Neuron (in vitro differentiated cells): ENCODE data around the gene VAV3.
"Not testable (repeated sequence)": the region's sequence is repeated elsewhere in the genome, so short reads cannot be mapped to it uniquely, and the experiment has no call there.

Experiments
- H2AFZ ChIP-seq: one replicate; pipeline ENCODE4 v1.6.1; 2013; ENCODE audit warnings: low read depth, mild to moderate bottlenecking, inconsistent platforms, low read length, moderate library complexity
- H3K27me3 ChIP-seq: one replicate; pipeline ENCODE4 v1.6.1; 2013; ENCODE audit warnings: low read length; ENCODE audit not compliant: insufficient read depth
- H3K36me3 ChIP-seq: one replicate; pipeline ENCODE4 v1.6.1; 2013; ENCODE audit warnings: low read length; ENCODE audit not compliant: insufficient read depth
- H3K4me1 ChIP-seq: one replicate; pipeline ENCODE4 v1.6.1; 2013; ENCODE audit warnings: low read length; ENCODE audit not compliant: insufficient read depth
- H3K4me3 ChIP-seq: 2 replicates; pipeline ENCODE4 v1.5.1; 2013; ENCODE audit warnings: mild to moderate bottlenecking, low read length, moderate library complexity
- H3K9me3 ChIP-seq: one replicate; pipeline ENCODE4 v1.6.1; 2013; ENCODE audit warnings: low read length

VAV3 gene

DNA sequence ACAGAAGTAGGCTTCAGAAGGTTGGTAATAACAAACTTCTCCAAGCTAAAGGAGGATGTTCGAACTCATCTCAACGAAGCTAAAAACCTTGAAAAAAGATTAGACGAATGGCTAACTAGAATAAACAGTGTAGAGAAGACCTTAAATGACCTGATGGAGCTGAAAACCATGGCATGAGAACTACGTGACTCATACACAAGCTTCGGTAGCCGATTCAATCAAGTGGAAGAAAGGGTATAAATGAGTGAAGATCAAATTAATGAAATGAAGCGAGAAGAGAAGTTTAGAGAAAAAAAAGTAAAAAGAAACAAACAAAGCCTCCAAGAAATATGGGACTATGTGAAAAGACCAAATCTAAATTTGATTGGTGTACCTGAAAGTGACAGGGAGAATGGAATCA, 231.6 kb downstream of the VAV3 start:
- not testable (repeated sequence) for H3K27me3 ChIP-seq, H2AFZ ChIP-seq, H3K4me3 ChIP-seq, H3K9me3 ChIP-seq, H3K4me1 ChIP-seq, H3K36me3 ChIP-seq

- Histone ChIP-seq H3K4me3 (no peak overlapping the region), H3K27me3 (no peaks in the 10 kb centered on the region), H2AFZ (no peak overlapping the region), H3K4me1 (no peaks in the 10 kb centered on the region), H3K36me3 (no peaks in the 10 kb centered on the region), H3K9me3 (no peaks in the 10 kb centered on the region)
These were observed 237.1 kb downstream of the VAV3 start for GRCh38 chr1:107727866-107728265.

- Histone ChIP-seq H3K9me3 (no peaks in the 10 kb centered on the region), H3K27me3 (no peaks in the 10 kb centered on the region), H3K36me3 (no peaks in the 10 kb centered on the region), H2AFZ (no peak overlapping the region), H3K4me1 (no peaks in the 10 kb centered on the region), H3K4me3 (no peak overlapping the region)
These were observed 238.1 kb downstream of the VAV3 start for GRCh38 chr1:107726860-107727259.

DNA sequence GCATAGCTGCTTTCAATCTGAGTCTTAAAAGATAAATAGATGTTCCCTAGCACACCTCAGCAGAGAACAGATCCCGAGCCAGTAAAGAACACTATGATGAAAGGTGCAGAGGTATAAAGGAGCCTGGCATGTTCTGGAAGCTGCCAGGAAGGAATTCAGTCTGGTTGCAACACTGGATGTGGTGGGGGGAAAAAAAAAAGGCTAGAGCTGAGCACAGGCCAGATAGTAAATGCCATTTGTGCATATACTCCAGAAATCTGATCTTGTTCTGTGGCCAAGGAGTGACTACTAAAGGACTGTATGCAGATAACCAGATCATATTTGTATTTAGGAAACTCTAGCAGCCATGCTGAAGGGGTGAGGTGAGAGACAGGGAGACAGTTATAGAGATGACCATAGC, 240.3 kb downstream of the VAV3 start:
- no peaks in the 10 kb centered on the region for H3K4me1 ChIP-seq
- no peaks in the 10 kb centered on the region for H3K9me3 ChIP-seq
- no peaks in the 10 kb centered on the region for H3K36me3 ChIP-seq
- H3K4me3 ChIP-seq, result no peak overlapping the region
- no peaks in the 10 kb centered on the region for H3K27me3 ChIP-seq
- no peak overlapping the region for H2AFZ ChIP-seq

- H3K4me1 ChIP-seq, H3K27me3 ChIP-seq, H3K36me3 ChIP-seq, H2AFZ ChIP-seq, H3K4me3 ChIP-seq, H3K9me3 ChIP-seq: not testable (repeated sequence)
These were observed 244.8 kb downstream of the VAV3 start for GRCh38 chr1:107720210-107720609.

DNA sequence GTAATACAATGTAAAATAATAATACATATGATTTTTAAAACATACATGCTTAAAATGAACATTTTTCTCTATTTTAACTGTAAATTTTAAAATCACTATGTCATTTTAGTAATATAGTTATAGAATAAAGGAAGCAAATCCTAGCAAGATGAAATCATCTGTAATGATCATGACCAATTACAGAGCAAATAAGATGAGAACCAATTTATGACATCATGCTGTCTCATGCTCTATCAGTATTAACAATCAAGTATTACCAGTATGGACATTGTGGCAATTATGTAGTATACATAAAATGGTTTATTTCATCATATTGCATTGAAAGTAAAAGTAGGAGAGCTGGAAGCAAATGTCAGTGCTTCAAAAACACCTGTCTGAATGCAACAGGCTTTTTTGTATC, 255.0 kb downstream of the VAV3 start:
- Histone ChIP-seq H3K36me3 (no peaks in the 10 kb centered on the region), H2AFZ (no peak overlapping the region), H3K4me1 (no peaks in the 10 kb centered on the region), H3K9me3 (no peaks in the 10 kb centered on the region), H3K4me3 (no peak overlapping the region), H3K27me3 (no peaks in the 10 kb centered on the region)

GRCh38 chr1:107707111-107707510, 257.9 kb downstream of the VAV3 start:
- Histone ChIP-seq H3K4me3 (no peak overlapping the region), H3K36me3 (no peaks in the 10 kb centered on the region), H3K27me3 (no peaks in the 10 kb centered on the region)

DNA sequence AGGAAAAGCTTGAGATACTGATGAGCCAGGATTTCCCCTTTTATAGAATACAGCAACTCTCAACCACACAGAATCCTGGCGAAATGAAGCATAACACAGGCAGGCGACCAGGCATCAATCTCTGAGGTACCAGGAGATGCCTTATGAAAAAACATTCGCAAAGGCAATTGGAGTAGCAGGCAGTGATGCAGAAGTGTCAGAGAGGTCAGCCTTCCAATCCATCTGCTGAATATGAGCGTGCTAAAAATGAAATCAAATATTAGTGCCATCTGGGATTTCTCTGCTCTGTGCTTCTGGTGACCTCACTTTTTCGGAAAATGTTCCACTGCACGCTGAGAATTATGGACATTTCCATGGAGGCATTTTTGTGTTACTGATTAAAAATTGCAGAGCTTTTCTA, 258.8 kb downstream of the VAV3 start:
- no peaks in the 10 kb centered on the region for H3K9me3 ChIP-seq
- no peaks in the 10 kb centered on the region for H3K27me3 ChIP-seq
- no peak overlapping the region for H2AFZ ChIP-seq
- no peaks in the 10 kb centered on the region for H3K36me3 ChIP-seq
- no peak overlapping the region for H3K4me3 ChIP-seq
- no peaks in the 10 kb centered on the region for H3K4me1 ChIP-seq

More at GRCh38 chr1:107707111-107707510, 257.9 kb downstream of the VAV3 start:
- no peaks in the 10 kb centered on the region for H3K9me3 ChIP-seq
- H3K4me1 ChIP-seq, result no peaks in the 10 kb centered on the region
- H2AFZ ChIP-seq, result no peak overlapping the region

DNA sequence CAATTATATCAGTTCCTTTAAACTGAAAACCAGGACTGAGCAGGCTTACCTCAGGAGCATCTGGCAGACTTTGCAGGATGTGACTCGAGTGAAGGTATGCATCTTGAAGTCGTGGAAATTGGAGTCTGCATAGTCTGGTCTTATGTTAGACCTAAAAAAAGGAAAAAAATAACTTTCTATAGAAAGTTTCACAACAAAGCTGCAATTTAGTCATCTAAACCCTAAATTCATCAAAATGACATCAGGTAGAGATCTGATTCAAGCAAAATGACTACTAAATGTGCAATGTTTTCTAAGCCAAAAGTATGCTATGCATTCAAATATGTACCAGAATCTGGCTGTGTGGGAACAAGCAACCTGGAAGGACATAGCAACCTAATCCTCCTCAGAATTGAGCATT, 260.1 kb downstream of the VAV3 start:
- H3K4me1 ChIP-seq, result peaks cover 2% of the 10 kb centered on the region
- no peak overlapping the region for H2AFZ ChIP-seq
- no peaks in the 10 kb centered on the region for H3K27me3 ChIP-seq
- no peak overlapping the region for H3K4me3 ChIP-seq
- H3K36me3 ChIP-seq, result no peaks in the 10 kb centered on the region
- no peaks in the 10 kb centered on the region for H3K9me3 ChIP-seq

DNA sequence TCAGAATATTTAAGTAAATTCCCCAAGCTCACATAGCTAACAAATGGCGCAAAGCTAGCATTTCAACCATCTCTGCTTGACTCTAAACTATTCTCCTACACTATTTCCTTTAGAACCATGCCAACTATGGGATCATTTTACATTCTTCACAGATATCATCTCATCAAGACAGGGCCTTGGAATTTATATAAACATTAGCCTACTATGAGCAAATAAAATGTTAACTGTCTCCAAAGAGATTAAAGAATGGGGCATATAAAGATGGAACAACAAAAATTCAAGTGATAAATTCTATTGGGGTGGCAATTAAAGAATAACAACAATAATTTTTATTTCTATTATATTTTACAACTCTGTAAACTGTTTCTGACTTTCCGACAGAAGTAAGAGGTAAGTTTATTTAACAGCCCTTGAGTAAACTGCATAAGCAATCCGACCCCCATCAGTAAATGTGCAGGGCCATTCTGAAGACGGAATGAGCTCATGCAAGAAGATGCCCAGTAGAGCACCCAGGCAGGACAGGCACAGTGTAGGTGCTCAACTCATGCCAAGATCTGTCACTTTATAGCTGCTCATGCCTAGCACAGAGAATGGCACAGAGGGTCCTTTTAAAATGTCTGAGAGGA, 261.9 kb downstream of the VAV3 start:
- H3K27me3 ChIP-seq, result no peaks in the 10 kb centered on the region
- no peak overlapping the region for H3K4me3 ChIP-seq
- H3K9me3 ChIP-seq, result no peaks in the 10 kb centered on the region
- H3K36me3 ChIP-seq, result no peaks in the 10 kb centered on the region
- peaks cover 2% of the 10 kb centered on the region for H3K4me1 ChIP-seq
- no peak overlapping the region for H2AFZ ChIP-seq

DNA sequence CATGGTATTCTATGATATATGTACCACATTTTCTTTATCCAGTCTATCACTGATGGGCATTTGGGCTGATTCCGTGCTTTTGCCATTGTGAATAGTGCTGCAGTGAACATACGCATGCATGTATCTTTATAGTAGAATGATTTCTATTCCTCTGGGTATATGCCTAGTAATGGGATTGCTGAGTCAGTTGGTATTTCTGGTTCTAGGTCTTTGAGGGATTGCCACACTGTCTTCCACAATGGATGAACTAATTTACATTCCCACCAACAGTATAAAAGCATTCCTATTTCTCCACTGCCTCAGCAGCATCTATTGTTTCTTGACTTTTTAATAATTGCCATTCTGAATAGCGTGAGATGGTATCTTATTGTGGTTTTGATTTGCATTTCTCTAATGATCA, 264.3 kb downstream of the VAV3 start:
- H2AFZ ChIP-seq, H3K9me3 ChIP-seq, H3K4me3 ChIP-seq, H3K27me3 ChIP-seq, H3K4me1 ChIP-seq, H3K36me3 ChIP-seq: not testable (repeated sequence)

DNA sequence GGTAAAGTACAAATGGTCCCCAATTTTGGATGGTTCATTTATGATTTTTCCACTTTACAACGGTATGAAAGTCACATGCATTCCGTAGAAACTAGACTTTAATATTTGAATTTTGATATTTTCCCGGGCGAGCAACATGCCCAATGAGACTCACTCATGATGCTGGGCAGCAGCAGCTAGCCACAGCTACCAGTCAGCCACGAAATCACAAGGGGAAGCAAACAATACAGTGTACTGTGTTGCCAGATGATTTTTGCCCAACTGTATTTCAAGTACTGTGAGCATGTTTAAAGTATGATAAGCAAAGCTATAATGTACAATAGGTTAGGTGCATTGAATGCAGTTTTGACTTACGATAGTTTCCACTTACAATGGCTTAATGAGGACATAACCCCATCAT, 266.8 kb downstream of the VAV3 start:
- Histone ChIP-seq H3K27me3 (no peaks in the 10 kb centered on the region), H3K9me3 (no peaks in the 10 kb centered on the region), H3K4me3 (no peak overlapping the region), H2AFZ (no peak overlapping the region), H3K36me3 (no peaks in the 10 kb centered on the region), H3K4me1 (peaks cover 2% of the 10 kb centered on the region)

- H3K9me3 ChIP-seq, result no peaks in the 10 kb centered on the region
- H3K4me1 ChIP-seq, result no peaks in the 10 kb centered on the region
- no peak overlapping the region for H3K4me3 ChIP-seq
- no peaks in the 10 kb centered on the region for H3K36me3 ChIP-seq
- no peaks in the 10 kb centered on the region for H3K27me3 ChIP-seq
- no peak overlapping the region for H2AFZ ChIP-seq
These were observed 269.6 kb downstream of the VAV3 start for GRCh38 chr1:107695341-107695740.

DNA sequence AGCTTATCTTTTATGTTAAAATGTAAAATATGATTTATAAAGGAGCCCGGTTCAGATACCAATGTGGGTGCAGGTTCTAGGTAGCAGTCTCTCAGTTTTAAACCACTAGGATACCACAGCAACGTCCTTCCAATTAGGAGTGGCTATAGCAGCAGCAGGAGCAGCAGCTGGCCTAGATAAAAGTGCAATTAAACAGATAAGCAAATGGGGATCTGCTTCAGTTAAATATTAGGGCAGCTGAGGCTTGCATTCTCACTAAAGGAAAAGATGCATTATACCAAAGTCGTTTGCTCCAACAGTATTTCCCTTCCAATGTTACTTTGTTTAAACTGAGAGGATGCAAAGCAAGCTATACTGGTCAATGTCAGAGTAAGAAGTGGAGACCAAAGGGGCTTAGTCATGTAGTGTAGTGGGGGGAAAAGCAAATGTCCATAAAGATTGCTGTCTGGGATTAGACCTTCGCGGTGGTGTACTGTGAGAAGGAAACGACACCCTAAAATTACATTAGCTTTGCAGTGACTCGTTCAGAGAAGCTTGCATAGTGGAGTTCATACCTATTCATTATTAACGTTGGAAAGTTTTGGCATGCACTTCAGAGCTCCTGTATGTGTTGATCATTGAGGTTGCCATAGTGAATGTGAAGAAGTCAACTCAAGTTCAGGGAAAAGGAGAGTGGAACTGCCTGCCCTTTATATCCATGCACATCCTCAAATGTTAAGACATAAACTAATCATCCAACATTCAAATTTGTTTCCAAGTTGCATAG, 272.2 kb downstream of the VAV3 start:
- no peak overlapping the region for H3K4me3 ChIP-seq
- H3K4me1 ChIP-seq, result no peaks in the 10 kb centered on the region
- no peaks in the 10 kb centered on the region for H3K9me3 ChIP-seq
- no peaks in the 10 kb centered on the region for H3K27me3 ChIP-seq
- H3K36me3 ChIP-seq, result no peaks in the 10 kb centered on the region
- no peak overlapping the region for H2AFZ ChIP-seq
